ENCODE data around the gene RPS6KA3.
"Not testable (repeated sequence)": the region's sequence is repeated elsewhere in the genome, so short reads cannot be mapped to it uniquely, and the experiment has no call there.

- not testable (repeated sequence) for TF ChIP-seq USF2 (IDR thresholded peaks at IDR 0.05; ENCODE audit: low read length); SUZ12 (IDR thresholded peaks at IDR 0.05; ENCODE audit: low read length); CTCF (IDR thresholded peaks at IDR 0.05; ENCODE audit: control extremely low read depth in 1 of 3, insufficient read depth in 1 of 3, low read depth in 1 of 3, low read length in 3 of 3); TCF12 (IDR thresholded peaks at IDR 0.05; ENCODE audit: low read depth, low read length); YY1 (IDR thresholded peaks at IDR 0.05; ENCODE audit: low read depth, low read length); POLR2AphosphoS5 (IDR thresholded peaks at IDR 0.05; ENCODE audit: low read depth, low read length); NRF1 (IDR thresholded peaks at IDR 0.05; ENCODE audit: low read depth, low read length); RNF2 (IDR thresholded peaks at IDR 0.05; ENCODE audit: borderline replicate concordance, low read depth, low read length, missing control alignments, poor library complexity, severe bottlenecking); SP2 (IDR thresholded peaks at IDR 0.05; ENCODE audit: low read length)
Measured at GRCh38 chrX:20250146-20250545, 16.6 kb downstream of the RPS6KA3 start.
